Kidney (tissue), 14 donors: ENCODE measurements around the gene SMPD3. TPM values are rescaled to one million over a fixed set of nuclear protein-coding genes. Genes with fewer than 3 reads are reported as not detected.
A peak's percentile ranks its signal among the peaks of the same experiment; 100 is the strongest.

Source experiments
- DNase-seq, 5 donors: peaks; one replicate each; pipeline ENCODE4 v3.0.0-alpha.2; 2013 to 2020
- FAIRE-seq: peaks from 2 replicates; lab custom pipeline; 2012; peaks lifted over from hg19 to GRCh38; lab: Jason Lieb, UNC
- H3K27ac ChIP-seq, 2 donors: one replicate each; pipeline ENCODE4 v1.7.0; 2013; ENCODE audit warnings: low read depth in 2 of 2, low read length in 2 of 2, inconsistent platforms in 1 of 2
- H3K27me3 ChIP-seq: one replicate; pipeline ENCODE4 v1.7.1; 2013; ENCODE audit warnings: low read length, inconsistent platforms; ENCODE audit not compliant: control insufficient read depth, insufficient read depth
- H3K36me3 ChIP-seq, 3 donors: one replicate each; pipeline versions ENCODE4 v1.7.0 to v1.7.1; 2013; ENCODE audit warnings: low read length in 3 of 3, control low read depth in 1 of 3, inconsistent platforms in 1 of 3; ENCODE audit not compliant: insufficient read depth in 3 of 3, control insufficient read depth in 2 of 3
- H3K4me1 ChIP-seq, 3 donors: one replicate each; pipeline versions ENCODE4 v1.7.0 to v1.7.1; 2013; ENCODE audit warnings: low read length in 3 of 3, inconsistent platforms in 1 of 3, low read depth in 1 of 3; ENCODE audit not compliant: control insufficient read depth in 2 of 3, insufficient read depth in 2 of 3
- H3K4me3 ChIP-seq, 3 donors: one replicate each; pipeline versions ENCODE4 v1.7.0 to v1.8.1; 2013; ENCODE audit warnings: low read length in 3 of 3, control low read depth in 1 of 3, inconsistent platforms in 1 of 3
- H3K9ac ChIP-seq, 3 donors: one replicate each; pipeline versions ENCODE4 v1.7.0 to v1.7.1; 2013; ENCODE audit warnings: low read length in 3 of 3, control low read depth in 1 of 3, inconsistent platforms in 1 of 3
- H3K9me3 ChIP-seq, 3 donors: one replicate each; pipeline versions ENCODE4 v1.7.0 to v1.7.1; 2013; ENCODE audit warnings: low read length in 3 of 3, control low read depth in 1 of 3, inconsistent platforms in 1 of 3; ENCODE audit not compliant: control insufficient read depth in 2 of 3, insufficient read depth in 1 of 3
- intact Hi-C: fragments of 100-400 bp; cut with DNase I; formaldehyde crosslinking; loops from one replicate; pipeline ENCODE4 v1.11.1; 2022
- polyA plus RNA-seq: library from polyadenylated mRNA; stranded (reverse); fragments of 350-450 nt; fragmentation: Illumina TruSeq; extraction: RNeasy Lipid Tissue Mini Kit (QIAGEN cat#74804); gene quantifications from one replicate; pipeline ENCODE4 v1.2.3, GENCODE V29; 2014; ENCODE audit warnings: low read depth, low replicate concordance; ENCODE audit not compliant: insufficient read depth
- total RNA-seq: library from RNA; stranded (reverse); fragmentation: NEBNext Ultra II Directional; extraction: Animal tissue kit (Norgen Biotek cat#: 25700); gene quantifications from one replicate; pipeline ENCODE4 v1.2.1, GENCODE V29; 2021
- TF ChIP-seq, protein P1 (sequence below): IDR thresholded peaks from 3 replicates; pipeline ENCODE4 v1.5.1; 2012; ENCODE audit warnings: mild to moderate bottlenecking, moderate library complexity, borderline replicate concordance; ENCODE audit not compliant: insufficient read depth; ENCODE audit errors: extremely low read depth
- donor health status: control.
- donor health status: control.
- donor health status: control.
- donor health status: control.
- donor health status: control.
- donor health status: DM: yes; HTN: yes; CAD: no.
- donor health status: Normal renal cell carcinoma (clear cell type).

Gene SMPD3
- total and polyA plus RNA-seq, 2 donors from 2014 or later: 0.28 to 0.72 TPM

DNA sequence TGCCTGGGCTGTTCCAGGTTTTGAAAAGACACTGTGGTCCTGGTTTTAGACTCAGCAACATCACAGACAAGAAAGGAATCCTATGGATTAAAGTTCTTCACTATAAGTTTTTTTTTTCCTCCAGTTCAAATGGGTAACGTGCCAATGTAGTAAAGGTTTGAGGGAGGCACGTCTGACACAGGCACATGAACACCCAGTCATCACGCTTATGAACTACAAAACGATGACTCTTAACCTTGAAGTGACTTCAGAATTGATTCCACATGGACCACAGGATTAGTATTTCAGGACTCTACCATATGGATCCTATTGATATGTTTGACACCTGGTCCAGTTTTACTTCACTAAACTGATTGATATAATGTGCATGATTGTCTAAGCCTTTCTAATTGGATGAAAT lies 135.2 kb downstream of the SMPD3 start:
- TF ChIP-seq, protein P1, sequence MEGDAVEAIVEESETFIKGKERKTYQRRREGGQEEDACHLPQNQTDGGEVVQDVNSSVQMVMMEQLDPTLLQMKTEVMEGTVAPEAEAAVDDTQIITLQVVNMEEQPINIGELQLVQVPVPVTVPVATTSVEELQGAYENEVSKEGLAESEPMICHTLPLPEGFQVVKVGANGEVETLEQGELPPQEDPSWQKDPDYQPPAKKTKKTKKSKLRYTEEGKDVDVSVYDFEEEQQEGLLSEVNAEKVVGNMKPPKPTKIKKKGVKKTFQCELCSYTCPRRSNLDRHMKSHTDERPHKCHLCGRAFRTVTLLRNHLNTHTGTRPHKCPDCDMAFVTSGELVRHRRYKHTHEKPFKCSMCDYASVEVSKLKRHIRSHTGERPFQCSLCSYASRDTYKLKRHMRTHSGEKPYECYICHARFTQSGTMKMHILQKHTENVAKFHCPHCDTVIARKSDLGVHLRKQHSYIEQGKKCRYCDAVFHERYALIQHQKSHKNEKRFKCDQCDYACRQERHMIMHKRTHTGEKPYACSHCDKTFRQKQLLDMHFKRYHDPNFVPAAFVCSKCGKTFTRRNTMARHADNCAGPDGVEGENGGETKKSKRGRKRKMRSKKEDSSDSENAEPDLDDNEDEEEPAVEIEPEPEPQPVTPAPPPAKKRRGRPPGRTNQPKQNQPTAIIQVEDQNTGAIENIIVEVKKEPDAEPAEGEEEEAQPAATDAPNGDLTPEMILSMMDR: no peak
- no peak overlapping the region for H3K27ac ChIP-seq
- intact Hi-C loops: loop anchor here (10.0 kb wide), 1 partner anchor 48 kb away; the partner anchor contains the start of gene SLC7A6
- no peak for DNase-seq
- peaks cover 0 to 13% (median 4%) of the 10 kb centered on the region in 3 donors for H3K36me3 ChIP-seq
- H3K9ac ChIP-seq: no peak overlapping the region
- H3K27me3 ChIP-seq: no peaks in the 10 kb centered on the region
- no peaks in the 10 kb centered on the region for H3K9me3 ChIP-seq
- H3K4me1 ChIP-seq: peaks cover 0 to 13% (median 7%) of the 10 kb centered on the region in 3 donors
- H3K4me3 ChIP-seq: no peak overlapping the region
- FAIRE-seq: no peak

DNA sequence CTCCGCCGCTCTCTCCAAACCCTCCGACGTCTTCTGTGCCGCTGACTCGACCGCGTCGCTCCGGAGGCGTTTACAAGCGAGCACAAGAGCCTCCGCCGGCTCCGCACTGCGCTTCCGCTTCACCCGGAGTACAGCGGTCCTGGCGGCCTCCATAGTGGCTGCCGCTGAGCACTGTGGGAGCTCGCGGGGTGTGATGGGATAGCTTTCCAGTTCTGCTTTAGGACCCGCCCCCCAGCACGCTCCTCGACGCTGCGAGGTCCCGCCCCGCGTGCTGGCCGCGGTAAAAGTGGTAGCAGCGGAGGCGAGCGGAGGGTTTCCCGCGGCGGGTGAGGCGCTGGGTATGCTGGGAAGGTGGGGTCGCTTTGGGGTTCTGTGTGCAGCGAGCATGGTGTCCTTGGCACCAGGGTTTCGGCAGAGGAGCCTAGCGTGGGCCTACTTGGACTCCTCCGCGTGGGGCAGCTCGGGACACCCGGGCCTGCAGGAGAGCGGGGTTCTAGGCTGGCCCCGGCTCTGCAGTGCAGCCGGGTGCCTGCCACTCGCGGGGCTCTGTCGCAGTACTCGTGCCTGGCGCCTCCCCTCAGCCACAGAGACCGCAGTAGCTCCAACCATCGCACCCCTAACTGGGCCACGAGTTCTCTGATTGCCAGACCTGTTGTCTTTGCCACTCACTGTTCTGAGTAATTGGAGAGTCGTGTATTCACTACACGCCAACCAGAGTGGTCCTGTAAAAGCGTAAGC lies 137.4 kb downstream of the SMPD3 start, which contains the start of the genes PRMT7 and SLC7A6OS:
Gene PRMT7, plus strand, starts transcription at position 246 of the 738 bp plus-strand sequence. CDS start 4,961 bp downstream, outside the sequence.
Gene SLC7A6OS, minus strand, starts transcription at position 173 of the 738 bp plus-strand sequence. Its CDS starts 20 bp downstream, at position 153.
- intact Hi-C loops: loop anchor here (10.0 kb wide), 1 partner anchor 46 kb away; the partner anchor contains the start of gene SLC7A6
- TF ChIP-seq, protein P1: peak; percentile 14
- peaks cover 0 to 13% (median 7%) of the 10 kb centered on the region in 3 donors for H3K4me1 ChIP-seq
- H3K36me3 ChIP-seq: peaks cover 2 to 15% (median 4%) of the 10 kb centered on the region in 3 donors
- H3K9ac ChIP-seq: peak within 1 kb of the TSS; percentile 68 to 94 (median 94)
- FAIRE-seq: no peak
- H3K4me3 ChIP-seq: peak within 1 kb of the TSS; percentile 94 to 99 (median 98)
- H3K9me3 ChIP-seq: no peaks in the 10 kb centered on the region
- peak; percentile 92 to 97 (median 95) for DNase-seq
- H3K27me3 ChIP-seq: no peaks in the 10 kb centered on the region
- H3K27ac ChIP-seq: peak within 1 kb of the TSS; percentile 57 to 82

DNA sequence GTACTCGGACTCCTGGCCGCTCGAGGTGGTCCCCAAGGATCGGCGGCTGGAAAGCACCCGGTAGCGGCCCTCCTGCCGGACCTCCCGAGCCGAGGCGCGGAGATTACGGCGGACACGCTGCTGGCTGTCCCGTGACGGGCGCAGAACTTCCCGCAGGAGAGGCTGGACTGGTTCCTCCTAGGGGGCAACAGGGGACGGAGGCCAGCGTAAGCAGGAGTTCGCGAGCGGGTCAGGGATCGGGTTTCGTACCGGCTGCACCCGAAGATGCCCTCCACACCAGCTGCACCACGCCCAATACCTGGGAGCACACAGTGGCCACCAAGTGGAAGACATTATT lies 137.9 kb downstream of the SMPD3 start:
- intact Hi-C loops: loop anchor here (10.0 kb wide), 1 partner anchor 46 kb away; the partner anchor contains the start of gene SLC7A6
- peak overlapping the region; percentile 68 to 94 (median 94) for H3K9ac ChIP-seq
- TF ChIP-seq, protein P1: no peak
- H3K27ac ChIP-seq: peak overlapping the region; percentile 57 to 82
- DNase-seq: peak in 1 of 5 donors; percentile 81
- peak overlapping the region; percentile 94 to 99 (median 98) for H3K4me3 ChIP-seq
- no peak for FAIRE-seq
- H3K4me1 ChIP-seq: peaks cover 0 to 13% (median 7%) of the 10 kb centered on the region in 3 donors
- no peaks in the 10 kb centered on the region for H3K27me3 ChIP-seq
- H3K9me3 ChIP-seq: no peaks in the 10 kb centered on the region
- H3K36me3 ChIP-seq: peaks cover 2 to 10% (median 4%) of the 10 kb centered on the region in 3 donors
